ENCODE results near the gene GLOD4. TPM values are rescaled to one million over a fixed set of nuclear protein-coding genes. Genes with fewer than 3 reads are reported as not detected.
"Not testable (repeated sequence)": the region's sequence is repeated elsewhere in the genome, so short reads cannot be mapped to it uniquely, and the experiment has no call there.

The GLOD4 gene, protein sequence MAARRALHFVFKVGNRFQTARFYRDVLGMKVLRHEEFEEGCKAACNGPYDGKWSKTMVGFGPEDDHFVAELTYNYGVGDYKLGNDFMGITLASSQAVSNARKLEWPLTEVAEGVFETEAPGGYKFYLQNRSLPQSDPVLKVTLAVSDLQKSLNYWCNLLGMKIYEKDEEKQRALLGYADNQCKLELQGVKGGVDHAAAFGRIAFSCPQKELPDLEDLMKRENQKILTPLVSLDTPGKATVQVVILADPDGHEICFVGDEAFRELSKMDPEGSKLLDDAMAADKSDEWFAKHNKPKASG
- total RNA-seq (56.4 TPM), polyA plus RNA-seq (68.4 TPM)
- long read RNA-seq, donor 1, transcript GLOD4-202 (9 exons, 2,059 nt) = major isoform, 6 of 7 reads
- long read RNA-seq, donor 1, partial matches to known transcripts = 0 of 7 reads
- long read RNA-seq, donor 1, other reads (novel, unspliced or antisense) = 0 of 7 reads
- long read RNA-seq, donor 2 = 0 reads
- long read RNA-seq, donor 3, transcript GLOD4-202 (9 exons, 2,059 nt) = major isoform, 30 of 98 reads
- long read RNA-seq, donor 3, partial matches to known transcripts = 55 of 98 reads
- long read RNA-seq, donor 3, other reads (novel, unspliced or antisense) = 11 of 98 reads
- long read RNA-seq, donor 4, transcript GLOD4-202 (9 exons, 2,059 nt) = major isoform, 13 of 26 reads
- long read RNA-seq, donor 4, partial matches to known transcripts = 0 of 26 reads
- long read RNA-seq, donor 4, other reads (novel, unspliced or antisense) = 10 of 26 reads
- long read RNA-seq, donor 5, transcript GLOD4-202 (9 exons, 2,059 nt) = major isoform, 37 of 107 reads
- long read RNA-seq, donor 5, partial matches to known transcripts = 52 of 107 reads
- long read RNA-seq, donor 5, other reads (novel, unspliced or antisense) = 15 of 107 reads
- long read RNA-seq, donor 6, transcript GLOD4-202 (9 exons, 2,059 nt) = major isoform, 21 of 28 reads
- long read RNA-seq, donor 6, partial matches to known transcripts = 0 of 28 reads
- long read RNA-seq, donor 6, other reads (novel, unspliced or antisense) = 7 of 28 reads
- long read RNA-seq, donor 7, transcript GLOD4-202 (9 exons, 2,059 nt) = major isoform, 24 of 37 reads
- long read RNA-seq, donor 7, partial matches to known transcripts = 0 of 37 reads
- long read RNA-seq, donor 7, other reads (novel, unspliced or antisense) = 10 of 37 reads
- long read RNA-seq, donor 8, partial matches to known transcripts = 0 of 4 reads
- long read RNA-seq, donor 8, other reads (novel, unspliced or antisense) = 0 of 4 reads
- long read RNA-seq, donor 9, transcript GLOD4-202 (9 exons, 2,059 nt) = major isoform, 17 of 33 reads
- long read RNA-seq, donor 9, partial matches to known transcripts = 10 of 33 reads
- long read RNA-seq, donor 9, other reads (novel, unspliced or antisense) = 6 of 33 reads
- long read RNA-seq, donor 10, transcript GLOD4-202 (9 exons, 2,059 nt) = major isoform, 16 of 39 reads
- long read RNA-seq, donor 10, partial matches to known transcripts = 18 of 39 reads
- long read RNA-seq, donor 10, other reads (novel, unspliced or antisense) = 5 of 39 reads

DNA sequence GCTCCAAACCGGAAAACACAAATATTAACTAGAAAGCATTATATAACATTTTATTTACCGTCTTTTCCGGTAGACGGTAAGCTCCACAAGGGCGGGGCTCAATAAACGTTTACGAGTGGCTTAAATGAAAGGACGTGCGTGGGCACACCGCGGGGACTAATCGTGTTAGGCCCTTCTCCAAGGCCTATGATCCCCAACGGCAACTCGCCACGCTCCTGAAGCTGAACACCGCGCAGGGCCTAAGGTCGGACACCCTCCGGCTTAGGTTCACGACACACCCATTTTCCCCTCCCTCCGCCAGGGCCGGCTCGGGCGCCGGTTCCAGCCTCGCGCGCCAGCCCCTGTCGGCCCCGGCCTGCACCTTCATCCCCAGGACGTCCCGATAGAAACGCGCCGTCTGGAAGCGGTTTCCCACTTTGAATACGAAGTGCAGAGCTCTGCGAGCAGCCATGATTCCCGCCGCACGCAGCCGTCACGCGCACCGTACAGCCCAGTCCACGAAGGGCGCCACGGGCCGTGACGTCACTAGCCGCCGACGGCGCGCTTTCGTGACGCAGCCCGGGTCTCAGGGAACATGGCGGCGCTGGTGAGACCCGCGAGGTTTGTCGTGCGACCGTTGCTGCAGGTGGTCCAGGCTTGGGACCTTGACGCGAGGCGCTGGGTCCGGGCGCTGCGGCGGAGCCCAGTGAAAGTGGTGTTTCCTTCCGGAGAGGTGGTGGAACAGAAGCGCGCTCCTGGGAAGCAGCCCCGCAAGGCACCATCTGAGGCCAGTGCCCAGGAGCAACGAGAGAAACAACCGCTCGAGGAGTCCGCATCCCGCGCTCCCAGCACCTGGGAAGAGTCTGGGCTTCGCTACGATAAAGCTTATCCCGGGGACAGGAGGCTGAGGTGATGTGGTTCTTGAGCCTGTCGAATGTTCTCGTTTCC is at the start of gene GLOD4, which contains the start of gene MRM3:
Gene GLOD4, minus strand, starts transcription at position 476 of the 927 bp plus-strand sequence. Its CDS starts 25 bp downstream, at position 451.
Gene MRM3, plus strand, starts transcription at position 549 of the 927 bp plus-strand sequence. Its CDS starts 26 bp downstream, at position 575.
- H3K27me3 ChIP-seq (ENCODE audit: control insufficient read depth in 2 of 2, insufficient read depth in 1 of 2, low read length in 1 of 2) = no peaks in the 10 kb centered on the region
- under 1% methylated on average over 87 of the region's 87 CpGs for WGBS
- peaks cover 9 to 30% of the 10 kb centered on the region in 2 donors for H3K36me3 ChIP-seq (ENCODE audit: control insufficient read depth in 2 of 2, insufficient read depth in 2 of 2, low read length in 1 of 2)
- DNase-seq (ENCODE audit: low read depth in 6 of 9, low spot score in 9 of 9) = peak; percentile 77 to 96 (median 90)
- no peaks in the 10 kb centered on the region for H3K9me3 ChIP-seq (ENCODE audit: control insufficient read depth in 2 of 2, insufficient read depth in 1 of 2, low read length in 1 of 2)
- peak within 1 kb of the TSS; percentile 70 to 82 for H3K27ac ChIP-seq (ENCODE audit: low read depth in 1 of 2, low read length in 1 of 2)
- H3K4me1 ChIP-seq (ENCODE audit: control insufficient read depth in 2 of 2, insufficient read depth in 2 of 2, low read length in 2 of 2) = peaks cover 12% of the 10 kb centered on the region in 2 donors
- peak within 1 kb of the TSS; percentile 80 to 99 for H3K4me3 ChIP-seq (ENCODE audit: low read length in 2 of 2)

DNA sequence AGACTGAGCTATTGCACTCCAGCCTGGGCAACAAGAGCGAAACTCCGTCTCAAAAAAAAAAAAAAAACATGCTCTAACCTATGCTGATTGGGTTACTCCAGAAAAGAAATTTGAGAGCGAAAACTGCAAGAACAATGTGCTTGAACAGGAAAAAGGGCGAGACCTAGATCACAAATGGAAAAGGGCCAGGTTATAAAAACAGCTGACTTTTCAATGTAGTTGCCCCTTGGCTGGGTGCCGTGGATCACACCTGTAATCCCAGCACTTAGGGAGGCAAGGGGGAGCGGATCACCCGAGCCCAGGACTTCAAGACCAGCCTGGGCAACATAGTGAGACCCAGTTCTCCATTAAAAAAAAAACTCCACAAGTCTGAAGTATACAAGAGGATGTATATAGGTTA is 48.9 kb upstream of the GLOD4 start:
- no peak overlapping the region for H3K27ac ChIP-seq (ENCODE audit: low read depth in 1 of 2, low read length in 1 of 2)
- no peaks in the 10 kb centered on the region for H3K27me3 ChIP-seq (ENCODE audit: control insufficient read depth in 2 of 2, insufficient read depth in 1 of 2, low read length in 1 of 2)
- H3K4me1 ChIP-seq (ENCODE audit: control insufficient read depth in 2 of 2, insufficient read depth in 2 of 2, low read length in 2 of 2) = no peaks in the 10 kb centered on the region
- no peak overlapping the region for H3K4me3 ChIP-seq (ENCODE audit: low read length in 2 of 2)
- 94% methylated on average over 7 of the region's 7 CpGs for WGBS
- DNase-seq (ENCODE audit: low read depth in 6 of 9, low spot score in 9 of 9) = no peak
- H3K36me3 ChIP-seq (ENCODE audit: control insufficient read depth in 2 of 2, insufficient read depth in 2 of 2, low read length in 1 of 2) = no peaks in the 10 kb centered on the region
- peaks cover 0 to 6% of the 10 kb centered on the region in 2 donors for H3K9me3 ChIP-seq (ENCODE audit: control insufficient read depth in 2 of 2, insufficient read depth in 1 of 2, low read length in 1 of 2)

- Histone ChIP-seq H3K4me1 (ENCODE audit: control insufficient read depth in 2 of 2, insufficient read depth in 2 of 2, low read length in 2 of 2) (no peaks in the 10 kb centered on the region), H3K36me3 (ENCODE audit: control insufficient read depth in 2 of 2, insufficient read depth in 2 of 2, low read length in 1 of 2) (no peaks in the 10 kb centered on the region), H3K27me3 (ENCODE audit: control insufficient read depth in 2 of 2, insufficient read depth in 1 of 2, low read length in 1 of 2) (no peaks in the 10 kb centered on the region), H3K9me3 (ENCODE audit: control insufficient read depth in 2 of 2, insufficient read depth in 1 of 2, low read length in 1 of 2) (peaks cover 0 to 6% of the 10 kb centered on the region in 2 donors), H3K27ac (ENCODE audit: low read depth in 1 of 2, low read length in 1 of 2) (no peak overlapping the region), H3K4me3 (ENCODE audit: low read length in 2 of 2) (no peak overlapping the region)
- 85% methylated on average over 19 of the region's 19 CpGs for WGBS
- DNase-seq (ENCODE audit: low read depth in 6 of 9, low spot score in 9 of 9) = no peak
Observed at GRCh38 chr17:830381-830780, 48.3 kb upstream of the GLOD4 start.

DNA sequence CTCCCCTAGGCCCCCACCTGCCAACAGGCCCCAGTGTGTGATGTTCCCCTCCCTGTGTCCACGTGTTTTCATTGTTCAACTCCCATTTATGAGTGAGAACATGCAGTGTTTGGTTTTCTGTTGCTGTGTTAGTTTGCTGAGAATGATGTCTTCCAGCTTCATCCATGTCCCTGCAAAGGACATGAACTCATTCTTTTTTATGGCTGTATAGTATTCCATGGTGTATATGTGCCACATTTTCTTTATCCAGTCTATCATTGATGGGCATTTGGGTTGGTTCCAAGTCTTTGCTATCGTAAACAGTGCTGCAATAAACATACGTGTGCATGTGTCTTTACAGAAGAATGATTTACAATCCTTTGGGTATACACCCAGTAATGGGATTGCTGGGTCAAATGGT is 47.5 kb upstream of the GLOD4 start:
- not testable (repeated sequence) for H3K4me1 ChIP-seq (ENCODE audit: control insufficient read depth in 2 of 2, insufficient read depth in 2 of 2, low read length in 2 of 2); H3K9me3 ChIP-seq (ENCODE audit: control insufficient read depth in 2 of 2, insufficient read depth in 1 of 2, low read length in 1 of 2); H3K4me3 ChIP-seq (ENCODE audit: low read length in 2 of 2); H3K27me3 ChIP-seq (ENCODE audit: control insufficient read depth in 2 of 2, insufficient read depth in 1 of 2, low read length in 1 of 2); DNase-seq (ENCODE audit: low read depth in 6 of 9, low spot score in 9 of 9); H3K27ac ChIP-seq (ENCODE audit: low read depth in 1 of 2, low read length in 1 of 2); H3K36me3 ChIP-seq (ENCODE audit: control insufficient read depth in 2 of 2, insufficient read depth in 2 of 2, low read length in 1 of 2)
- 70% methylated on average over 3 of the region's 3 CpGs for WGBS

DNA sequence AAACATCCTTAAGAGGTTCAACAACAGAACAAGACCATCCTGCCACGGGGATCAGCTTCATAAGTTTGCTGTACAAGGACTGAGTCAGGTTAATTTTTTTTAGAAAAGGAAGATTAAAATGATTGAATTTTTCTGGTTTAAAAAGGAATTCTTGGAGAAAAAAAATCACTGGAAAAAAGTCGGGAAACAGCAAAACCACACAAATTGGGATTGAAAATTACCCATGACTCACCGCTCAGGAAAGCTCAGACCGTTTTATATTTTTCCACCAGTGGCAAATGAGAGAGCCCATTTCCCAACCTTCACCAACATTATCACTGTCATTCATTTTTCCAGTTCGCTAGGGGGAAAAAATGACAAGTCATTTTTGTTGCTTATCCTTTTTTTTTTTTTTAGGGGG is 46.7 kb upstream of the GLOD4 start:
- Histone ChIP-seq H3K27ac (ENCODE audit: low read depth in 1 of 2, low read length in 1 of 2) (no peak overlapping the region), H3K9me3 (ENCODE audit: control insufficient read depth in 2 of 2, insufficient read depth in 1 of 2, low read length in 1 of 2) (peaks cover 0 to 6% of the 10 kb centered on the region in 2 donors), H3K4me3 (ENCODE audit: low read length in 2 of 2) (no peak overlapping the region), H3K36me3 (ENCODE audit: control insufficient read depth in 2 of 2, insufficient read depth in 2 of 2, low read length in 1 of 2) (no peaks in the 10 kb centered on the region), H3K4me1 (ENCODE audit: control insufficient read depth in 2 of 2, insufficient read depth in 2 of 2, low read length in 2 of 2) (no peaks in the 10 kb centered on the region), H3K27me3 (ENCODE audit: control insufficient read depth in 2 of 2, insufficient read depth in 1 of 2, low read length in 1 of 2) (no peaks in the 10 kb centered on the region)
- no peak for DNase-seq (ENCODE audit: low read depth in 6 of 9, low spot score in 9 of 9)
- WGBS = 82% methylated on average over 5 of the region's 5 CpGs

GRCh38 chr17:826778-827177 is 44.7 kb upstream of the GLOD4 start:
- Histone ChIP-seq H3K27ac (ENCODE audit: low read depth in 1 of 2, low read length in 1 of 2) (no peak overlapping the region), H3K36me3 (ENCODE audit: control insufficient read depth in 2 of 2, insufficient read depth in 2 of 2, low read length in 1 of 2) (no peaks in the 10 kb centered on the region), H3K4me1 (ENCODE audit: control insufficient read depth in 2 of 2, insufficient read depth in 2 of 2, low read length in 2 of 2) (no peaks in the 10 kb centered on the region), H3K27me3 (ENCODE audit: control insufficient read depth in 2 of 2, insufficient read depth in 1 of 2, low read length in 1 of 2) (no peaks in the 10 kb centered on the region), H3K4me3 (ENCODE audit: low read length in 2 of 2) (no peak overlapping the region), H3K9me3 (ENCODE audit: control insufficient read depth in 2 of 2, insufficient read depth in 1 of 2, low read length in 1 of 2) (peaks cover 0 to 6% of the 10 kb centered on the region in 2 donors)
- no peak for DNase-seq (ENCODE audit: low read depth in 6 of 9, low spot score in 9 of 9)
- 93% methylated on average over 21 of the region's 21 CpGs for WGBS

- no peak overlapping the region for H3K4me3 ChIP-seq (ENCODE audit: low read length in 2 of 2)
- no peaks in the 10 kb centered on the region for H3K36me3 ChIP-seq (ENCODE audit: control insufficient read depth in 2 of 2, insufficient read depth in 2 of 2, low read length in 1 of 2)
- WGBS = 91% methylated on average over 17 of the region's 17 CpGs
- no peak overlapping the region for H3K27ac ChIP-seq (ENCODE audit: low read depth in 1 of 2, low read length in 1 of 2)
- no peak for DNase-seq (ENCODE audit: low read depth in 6 of 9, low spot score in 9 of 9)
- H3K9me3 ChIP-seq (ENCODE audit: control insufficient read depth in 2 of 2, insufficient read depth in 1 of 2, low read length in 1 of 2) = peaks cover 0 to 1% of the 10 kb centered on the region in 2 donors
- no peaks in the 10 kb centered on the region for H3K4me1 ChIP-seq (ENCODE audit: control insufficient read depth in 2 of 2, insufficient read depth in 2 of 2, low read length in 2 of 2)
- no peaks in the 10 kb centered on the region for H3K27me3 ChIP-seq (ENCODE audit: control insufficient read depth in 2 of 2, insufficient read depth in 1 of 2, low read length in 1 of 2)
Observed at GRCh38 chr17:825216-825615, 43.1 kb upstream of the GLOD4 start.
